HG03060 (cell line): ENCODE data around the gene CCSER2.
"Not testable (repeated sequence)": the region's sequence is repeated elsewhere in the genome, so short reads cannot be mapped to it uniquely, and the experiment has no call there.

Source experiments
- ATAC-seq: cut with Tn5 transposase; IDR thresholded peaks from one replicate; pipeline ENCODE4 v1.9.1; 2021; ENCODE audit warnings: low read depth, moderate number of reproducible peaks; ENCODE audit not compliant: unreplicated experiment

The CCSER2 gene

GRCh38 chr10:84499846-84500245 lies 171.5 kb downstream of the CCSER2 start:
- no peak for ATAC-seq

- ATAC-seq = no peak
These were observed 181.7 kb downstream of the CCSER2 start for GRCh38 chr10:84510121-84510520.

- no peak for ATAC-seq
These were observed 182.7 kb downstream of the CCSER2 start for GRCh38 chr10:84511106-84511505.

GRCh38 chr10:84511709-84512285 lies 183.4 kb downstream of the CCSER2 start:
- no peak for ATAC-seq

- no peak for ATAC-seq
These were observed 189.2 kb downstream of the CCSER2 start for GRCh38 chr10:84517554-84517953.

- ATAC-seq = no peak
These were observed 190.8 kb downstream of the CCSER2 start for GRCh38 chr10:84519235-84519634.

GRCh38 chr10:84521013-84521412 lies 192.6 kb downstream of the CCSER2 start:
- no peak for ATAC-seq

- no peak for ATAC-seq
These were observed 193.1 kb downstream of the CCSER2 start for GRCh38 chr10:84521468-84521867.

- ATAC-seq = no peak
These were observed 194.4 kb downstream of the CCSER2 start for GRCh38 chr10:84522612-84523462.

- no peak for ATAC-seq
These were observed 195.1 kb downstream of the CCSER2 start for GRCh38 chr10:84523526-84523925.

- no peak for ATAC-seq
These were observed 196.0 kb downstream of the CCSER2 start for GRCh38 chr10:84524435-84524834.

- ATAC-seq = no peak
These were observed 196.9 kb downstream of the CCSER2 start for GRCh38 chr10:84525120-84525806.

GRCh38 chr10:84525807-84526182 lies 197.4 kb downstream of the CCSER2 start:
- not testable (repeated sequence) for ATAC-seq

- ATAC-seq = not testable (repeated sequence)
These were observed 199.0 kb downstream of the CCSER2 start for GRCh38 chr10:84527386-84527785.

GRCh38 chr10:84528526-84528925 lies 200.1 kb downstream of the CCSER2 start:
- ATAC-seq = not testable (repeated sequence)

GRCh38 chr10:84530724-84531325 lies 202.4 kb downstream of the CCSER2 start:
- ATAC-seq = no peak

GRCh38 chr10:84531396-84531795 lies 203.0 kb downstream of the CCSER2 start:
- no peak for ATAC-seq

- no peak for ATAC-seq
These were observed 205.8 kb downstream of the CCSER2 start for GRCh38 chr10:84534168-84534567.

GRCh38 chr10:84537447-84537931 lies 209.1 kb downstream of the CCSER2 start:
- peak; percentile 43 for ATAC-seq

- ATAC-seq = no peak
These were observed 209.6 kb downstream of the CCSER2 start for GRCh38 chr10:84538036-84538435.

GRCh38 chr10:84539216-84539615 lies 210.8 kb downstream of the CCSER2 start:
- no peak for ATAC-seq
